Parathyroid adenoma (tissue), 2 donors: ENCODE data around the gene POLA2.

Experiments
- H2AFZ ChIP-seq: fragments of 300-600 bp; sonication (generic); one replicate; pipeline ENCODE4 v1.7.0; 2017; ENCODE audit warnings: antibody characterized with exemption, mild to moderate bottlenecking
- H3K27ac ChIP-seq: fragments of 300-600 bp; sonication (generic); one replicate; pipeline ENCODE4 v1.7.0; 2017
- H3K27me3 ChIP-seq: fragments of 300-600 bp; sonication (generic); one replicate; pipeline ENCODE4 v1.7.0; 2017; ENCODE audit warnings: low read length; ENCODE audit not compliant: control insufficient read depth, insufficient read depth
- H3K36me3 ChIP-seq: fragments of 300-600 bp; sonication (generic); one replicate; pipeline ENCODE4 v1.7.0; 2017; ENCODE audit warnings: low read length; ENCODE audit not compliant: control insufficient read depth, insufficient read depth
- H3K4me1 ChIP-seq: fragments of 300-600 bp; sonication (generic); one replicate; pipeline ENCODE4 v1.7.0; 2017; ENCODE audit warnings: control low read depth
- H3K4me2 ChIP-seq: fragments of 300-600 bp; sonication (generic); one replicate; pipeline ENCODE4 v1.7.0; 2017; ENCODE audit warnings: low read length
- H3K4me3 ChIP-seq: fragments of 300-600 bp; sonication (generic); one replicate; pipeline ENCODE4 v1.7.0; 2017; ENCODE audit warnings: low read depth, low read length
- H3K79me2 ChIP-seq: fragments of 300-600 bp; sonication (generic); one replicate; pipeline ENCODE4 v1.7.0; 2017; ENCODE audit warnings: control low read depth
- H3K9ac ChIP-seq: fragments of 300-600 bp; sonication (generic); one replicate; pipeline ENCODE4 v1.7.0; 2017; ENCODE audit warnings: mild to moderate bottlenecking
- H3K9me3 ChIP-seq: fragments of 300-600 bp; sonication (generic); one replicate; pipeline ENCODE4 v1.7.0; 2017; ENCODE audit warnings: low read length; ENCODE audit not compliant: control insufficient read depth
- CTCF ChIP-seq: fragments of 300-600 bp; sonication (generic); IDR thresholded peaks from one replicate; pipeline ENCODE4 v1.7.0; 2017; ENCODE audit warnings: antibody characterized with exemption, mild to moderate bottlenecking
- donor health status: primary hyperparathyroidism.

The POLA2 gene

GRCh38 chr11:65275906-65276305 is 14.1 kb downstream of the POLA2 start:
- Histone ChIP-seq H3K27me3 (no peaks in the 10 kb centered on the region), H3K27ac (no peak overlapping the region), H3K79me2 (no peaks in the 10 kb centered on the region), H3K4me2 (no peak overlapping the region), H3K9me3 (no peaks in the 10 kb centered on the region), H3K9ac (no peak overlapping the region), H3K36me3 (no peaks in the 10 kb centered on the region), H2AFZ (no peak overlapping the region), H3K4me3 (no peak overlapping the region), H3K4me1 (no peaks in the 10 kb centered on the region)
- no peak for TF ChIP-seq CTCF

- H3K9me3 ChIP-seq, result no peaks in the 10 kb centered on the region
- no peaks in the 10 kb centered on the region for H3K79me2 ChIP-seq
- H3K27me3 ChIP-seq, result no peaks in the 10 kb centered on the region
- no peak overlapping the region for H3K9ac ChIP-seq
- no peak overlapping the region for H2AFZ ChIP-seq
- H3K27ac ChIP-seq, result no peak overlapping the region
- no peaks in the 10 kb centered on the region for H3K4me1 ChIP-seq
- no peak overlapping the region for H3K4me3 ChIP-seq
- no peak overlapping the region for H3K4me2 ChIP-seq
- no peak for TF ChIP-seq CTCF
- no peaks in the 10 kb centered on the region for H3K36me3 ChIP-seq
These were observed 16.0 kb downstream of the POLA2 start for GRCh38 chr11:65277631-65278277.

GRCh38 chr11:65278356-65278755 is 16.6 kb downstream of the POLA2 start:
- no peak for TF ChIP-seq CTCF

GRCh38 chr11:65279279-65279678 is 17.5 kb downstream of the POLA2 start:
- Histone ChIP-seq H3K36me3 (no peaks in the 10 kb centered on the region), H3K27me3 (no peaks in the 10 kb centered on the region), H3K4me3 (no peak overlapping the region), H3K9me3 (no peaks in the 10 kb centered on the region), H3K79me2 (no peaks in the 10 kb centered on the region), H3K4me1 (no peaks in the 10 kb centered on the region), H3K27ac (no peak overlapping the region), H3K4me2 (no peak overlapping the region), H2AFZ (no peak overlapping the region), H3K9ac (no peak overlapping the region)
- TF ChIP-seq CTCF, result no peak

More at GRCh38 chr11:65278356-65278755, 16.6 kb downstream of the POLA2 start:
- no peak overlapping the region for H3K4me3 ChIP-seq
- no peak overlapping the region for H2AFZ ChIP-seq
- no peaks in the 10 kb centered on the region for H3K79me2 ChIP-seq
- no peaks in the 10 kb centered on the region for H3K27me3 ChIP-seq
- no peak overlapping the region for H3K4me2 ChIP-seq
- no peaks in the 10 kb centered on the region for H3K36me3 ChIP-seq
- H3K9me3 ChIP-seq, result no peaks in the 10 kb centered on the region
- no peak overlapping the region for H3K27ac ChIP-seq
- no peaks in the 10 kb centered on the region for H3K4me1 ChIP-seq
- no peak overlapping the region for H3K9ac ChIP-seq
